SU-DHL-6 (cell line): ENCODE data around the gene ANKRD44.

ENCODE experiments used
- EZH2phosphoT487 ChIP-seq: fragments of 200-600 bp; sonication (generic), shearing (Covaris generic); conservative IDR thresholded peaks from 2 replicates; pipeline ENCODE4 v1.6.1; 2018; ENCODE audit warnings: mild to moderate bottlenecking, antibody characterized with exemption, low read length, moderate library complexity, mixed read lengths
- TF ChIP-seq, protein P1 (sequence below): fragments of 200-600 bp; sonication (generic); IDR thresholded peaks from one replicate; pipeline ENCODE4 v1.5.1; 2017; ENCODE audit warnings: antibody characterized with exemption, mild to moderate bottlenecking, low read length, moderate library complexity; ENCODE audit not compliant: insufficient read depth, poor library complexity, severe bottlenecking

DNA sequence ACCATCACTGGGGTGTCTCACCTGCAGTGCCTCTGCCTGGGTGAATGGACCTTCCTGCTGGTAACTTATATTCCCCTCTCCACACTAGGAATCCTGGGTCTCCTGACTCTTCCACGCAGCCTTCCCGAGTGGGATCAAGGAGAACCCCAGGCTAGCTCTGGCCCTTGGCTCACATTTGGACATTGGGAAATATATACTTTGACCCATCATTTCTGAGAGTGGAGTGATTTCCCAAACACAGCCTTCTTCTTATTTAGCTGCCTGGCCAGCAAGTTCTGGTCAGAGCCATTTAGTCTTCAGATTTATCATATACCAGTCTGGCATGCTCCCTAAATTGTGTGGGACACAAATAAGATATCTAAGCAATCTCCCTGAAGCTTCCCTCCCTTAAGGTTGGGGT lies 237.3 kb downstream of the ANKRD44 start:
- TF ChIP-seq, protein P1, sequence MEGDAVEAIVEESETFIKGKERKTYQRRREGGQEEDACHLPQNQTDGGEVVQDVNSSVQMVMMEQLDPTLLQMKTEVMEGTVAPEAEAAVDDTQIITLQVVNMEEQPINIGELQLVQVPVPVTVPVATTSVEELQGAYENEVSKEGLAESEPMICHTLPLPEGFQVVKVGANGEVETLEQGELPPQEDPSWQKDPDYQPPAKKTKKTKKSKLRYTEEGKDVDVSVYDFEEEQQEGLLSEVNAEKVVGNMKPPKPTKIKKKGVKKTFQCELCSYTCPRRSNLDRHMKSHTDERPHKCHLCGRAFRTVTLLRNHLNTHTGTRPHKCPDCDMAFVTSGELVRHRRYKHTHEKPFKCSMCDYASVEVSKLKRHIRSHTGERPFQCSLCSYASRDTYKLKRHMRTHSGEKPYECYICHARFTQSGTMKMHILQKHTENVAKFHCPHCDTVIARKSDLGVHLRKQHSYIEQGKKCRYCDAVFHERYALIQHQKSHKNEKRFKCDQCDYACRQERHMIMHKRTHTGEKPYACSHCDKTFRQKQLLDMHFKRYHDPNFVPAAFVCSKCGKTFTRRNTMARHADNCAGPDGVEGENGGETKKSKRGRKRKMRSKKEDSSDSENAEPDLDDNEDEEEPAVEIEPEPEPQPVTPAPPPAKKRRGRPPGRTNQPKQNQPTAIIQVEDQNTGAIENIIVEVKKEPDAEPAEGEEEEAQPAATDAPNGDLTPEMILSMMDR: no peak
- no peak for TF ChIP-seq EZH2phosphoT487
